ENCODE data around the gene RXFP3.

RXFP3 gene

GRCh38 chr5:33957577-33958150 lies 21.5 kb downstream of the RXFP3 start:
- Mint-ChIP-seq H3K4me1 (no peaks in the 10 kb centered on the region), H3K36me3 (peaks cover 1% of the 10 kb centered on the region), H3K9me3 (peaks cover 11% of the 10 kb centered on the region), H3K27ac (no peak overlapping the region), H3K27me3 (peaks cover 4% of the 10 kb centered on the region), H3K4me3 (no peak overlapping the region)

GRCh38 chr5:33958176-33958575 lies 22.0 kb downstream of the RXFP3 start:
- peaks cover 1% of the 10 kb centered on the region for H3K36me3 Mint-ChIP-seq

GRCh38 chr5:33964132-33964700 lies 28.0 kb downstream of the RXFP3 start:
- H3K36me3 Mint-ChIP-seq, result no peaks in the 10 kb centered on the region
- H3K4me1 Mint-ChIP-seq, result peaks cover 11% of the 10 kb centered on the region
- no peak overlapping the region for H3K4me3 Mint-ChIP-seq
- H3K9me3 Mint-ChIP-seq, result no peaks in the 10 kb centered on the region
- H3K27ac Mint-ChIP-seq, result no peak overlapping the region
- H3K27me3 Mint-ChIP-seq, result peaks cover 2% of the 10 kb centered on the region

More at GRCh38 chr5:33958176-33958575, 22.0 kb downstream of the RXFP3 start:
- H3K27me3 Mint-ChIP-seq, result peaks cover 4% of the 10 kb centered on the region
- H3K4me1 Mint-ChIP-seq, result no peaks in the 10 kb centered on the region
- no peak overlapping the region for H3K4me3 Mint-ChIP-seq
- H3K9me3 Mint-ChIP-seq, result peaks cover 11% of the 10 kb centered on the region
- no peak overlapping the region for H3K27ac Mint-ChIP-seq

GRCh38 chr5:33966805-33967204 lies 30.6 kb downstream of the RXFP3 start:
- H3K4me1 Mint-ChIP-seq, result peaks cover 11% of the 10 kb centered on the region
- H3K27ac Mint-ChIP-seq, result no peak overlapping the region
- H3K36me3 Mint-ChIP-seq, result no peaks in the 10 kb centered on the region
- H3K27me3 Mint-ChIP-seq, result no peaks in the 10 kb centered on the region
- no peak overlapping the region for H3K4me3 Mint-ChIP-seq
- H3K9me3 Mint-ChIP-seq, result no peaks in the 10 kb centered on the region

GRCh38 chr5:33968211-33969005 lies 32.2 kb downstream of the RXFP3 start:
- Mint-ChIP-seq H3K36me3 (no peaks in the 10 kb centered on the region), H3K4me1 (peaks cover 18% of the 10 kb centered on the region), H3K27ac (no peak overlapping the region), H3K4me3 (no peak overlapping the region), H3K27me3 (no peaks in the 10 kb centered on the region), H3K9me3 (no peaks in the 10 kb centered on the region)

- Mint-ChIP-seq H3K36me3 (no peaks in the 10 kb centered on the region), H3K4me1 (peaks cover 18% of the 10 kb centered on the region), H3K4me3 (no peak overlapping the region), H3K27me3 (no peaks in the 10 kb centered on the region), H3K27ac (no peak overlapping the region), H3K9me3 (no peaks in the 10 kb centered on the region)
Observed at GRCh38 chr5:33969572-33970452, 33.6 kb downstream of the RXFP3 start.

GRCh38 chr5:33973271-33973670 lies 37.1 kb downstream of the RXFP3 start:
- peaks cover 11% of the 10 kb centered on the region for H3K4me1 Mint-ChIP-seq
- no peak overlapping the region for H3K4me3 Mint-ChIP-seq
- no peaks in the 10 kb centered on the region for H3K9me3 Mint-ChIP-seq
- no peak overlapping the region for H3K27ac Mint-ChIP-seq
- no peaks in the 10 kb centered on the region for H3K27me3 Mint-ChIP-seq
- H3K36me3 Mint-ChIP-seq, result no peaks in the 10 kb centered on the region

GRCh38 chr5:33975852-33976251 lies 39.7 kb downstream of the RXFP3 start:
- Mint-ChIP-seq H3K4me3 (no peak overlapping the region), H3K9me3 (no peaks in the 10 kb centered on the region), H3K4me1 (peaks cover 11% of the 10 kb centered on the region), H3K36me3 (no peaks in the 10 kb centered on the region), H3K27ac (no peak overlapping the region), H3K27me3 (no peaks in the 10 kb centered on the region)

GRCh38 chr5:33976307-33976706 lies 40.1 kb downstream of the RXFP3 start:
- H3K27ac Mint-ChIP-seq, result no peak overlapping the region
- H3K4me1 Mint-ChIP-seq, result peaks cover 11% of the 10 kb centered on the region
- no peaks in the 10 kb centered on the region for H3K27me3 Mint-ChIP-seq
- H3K9me3 Mint-ChIP-seq, result no peaks in the 10 kb centered on the region
- no peak overlapping the region for H3K4me3 Mint-ChIP-seq
- no peaks in the 10 kb centered on the region for H3K36me3 Mint-ChIP-seq

- Mint-ChIP-seq H3K27me3 (no peaks in the 10 kb centered on the region), H3K9me3 (no peaks in the 10 kb centered on the region), H3K4me3 (no peak overlapping the region), H3K36me3 (no peaks in the 10 kb centered on the region), H3K27ac (no peak overlapping the region), H3K4me1 (peaks cover 4% of the 10 kb centered on the region)
Observed at GRCh38 chr5:33978306-33978705, 42.1 kb downstream of the RXFP3 start.

- H3K4me1 Mint-ChIP-seq, result no peaks in the 10 kb centered on the region
- no peaks in the 10 kb centered on the region for H3K27me3 Mint-ChIP-seq
- no peak overlapping the region for H3K4me3 Mint-ChIP-seq
- H3K36me3 Mint-ChIP-seq, result no peaks in the 10 kb centered on the region
- H3K9me3 Mint-ChIP-seq, result no peaks in the 10 kb centered on the region
- H3K27ac Mint-ChIP-seq, result no peak overlapping the region
Observed at GRCh38 chr5:33980030-33980429, 43.8 kb downstream of the RXFP3 start.

- Mint-ChIP-seq H3K4me1 (no peaks in the 10 kb centered on the region), H3K4me3 (no peak overlapping the region), H3K27ac (no peak overlapping the region), H3K9me3 (no peaks in the 10 kb centered on the region), H3K36me3 (no peaks in the 10 kb centered on the region), H3K27me3 (no peaks in the 10 kb centered on the region)
Observed at GRCh38 chr5:33981408-33982162, 45.4 kb downstream of the RXFP3 start.

- H3K9me3 Mint-ChIP-seq, result no peaks in the 10 kb centered on the region
Observed at GRCh38 chr5:33984178-33984577, 48.0 kb downstream of the RXFP3 start.

GRCh38 chr5:33984671-33985124 lies 48.5 kb downstream of the RXFP3 start, which contains the start of gene SLC45A2:
Gene SLC45A2 (minus strand): TSS chr5:33984693. CDS start chr5:33984583, 110 bp downstream.
- Mint-ChIP-seq H3K9me3 (no peaks in the 10 kb centered on the region), H3K4me1 (no peaks in the 10 kb centered on the region), H3K27me3 (no peaks in the 10 kb centered on the region), H3K27ac (no peak within 1 kb of the TSS), H3K36me3 (peaks cover 10% of the 10 kb centered on the region), H3K4me3 (no peak within 1 kb of the TSS)

More at GRCh38 chr5:33984178-33984577, 48.0 kb downstream of the RXFP3 start:
- no peaks in the 10 kb centered on the region for H3K4me1 Mint-ChIP-seq
- H3K27ac Mint-ChIP-seq, result no peak overlapping the region
- no peaks in the 10 kb centered on the region for H3K27me3 Mint-ChIP-seq
- no peak overlapping the region for H3K4me3 Mint-ChIP-seq
- peaks cover 7% of the 10 kb centered on the region for H3K36me3 Mint-ChIP-seq

GRCh38 chr5:33985447-33985846 lies 49.3 kb downstream of the RXFP3 start:
- Mint-ChIP-seq H3K27me3 (no peaks in the 10 kb centered on the region), H3K4me3 (no peak overlapping the region), H3K36me3 (peaks cover 10% of the 10 kb centered on the region), H3K9me3 (no peaks in the 10 kb centered on the region), H3K4me1 (no peaks in the 10 kb centered on the region), H3K27ac (no peak overlapping the region)

All from activated naive CD4-positive, alpha-beta T cell treated with anti-CD3 and anti-CD28 coated beads, Interleukin-2, amount 50 U/mL, for 24 hours (primary cell).